ENCODE measurements around the gene CABP2.

CABP2 gene

GRCh38 chr11:67507242-67507863, 15.9 kb downstream of the CABP2 start:
- TF ChIP-seq TCF12 (IDR thresholded peaks at IDR 0.05; ENCODE audit: low read depth) (no peak), NFIC (IDR thresholded peaks at IDR 0.05) (peak; percentile 58; the same call in 1 of the 2 replicates), EP300 (IDR thresholded peaks at IDR 0.05; ENCODE audit: borderline replicate concordance) (no peak), EGR1 (IDR thresholded peaks at IDR 0.05) (no peak), MAX (IDR thresholded peaks at IDR 0.05) (no peak), CREB1 (IDR thresholded peaks at IDR 0.05; ENCODE audit: low read depth) (no peak), ZBTB7A (IDR thresholded peaks at IDR 0.05; ENCODE audit: low read depth) (no peak)

DNA sequence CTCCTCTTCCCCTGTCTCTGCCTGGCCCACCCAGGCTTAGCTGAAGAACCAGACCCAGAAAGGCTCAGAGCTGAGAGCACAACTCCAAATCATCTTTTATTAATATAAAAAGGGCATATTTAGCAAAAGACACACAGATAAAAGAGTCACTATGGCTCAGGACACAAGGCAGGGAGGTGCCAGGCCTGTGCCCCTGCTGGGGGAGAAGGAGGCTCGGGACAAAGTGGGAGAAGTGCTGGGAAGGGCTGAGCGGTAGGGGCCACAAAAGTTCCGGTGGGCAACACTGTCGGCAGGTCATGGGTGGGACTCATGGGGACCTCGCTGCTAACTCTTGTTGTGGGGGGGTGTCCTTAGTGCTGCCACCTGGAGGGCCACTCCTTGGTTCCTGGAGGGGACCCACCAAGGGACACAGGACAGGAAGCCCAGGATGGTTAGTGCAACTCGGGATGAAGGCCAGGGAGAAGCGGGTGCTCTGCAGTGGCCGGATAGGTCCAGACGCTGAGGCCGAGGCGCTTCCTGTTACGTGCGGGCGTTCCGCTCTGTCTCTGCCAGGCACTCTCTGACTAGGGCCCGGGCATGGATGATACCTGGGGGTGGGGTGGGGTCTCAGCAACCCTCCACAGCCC, 16.7 kb downstream of the CABP2 start:
- TF ChIP-seq FOXM1 (IDR thresholded peaks at IDR 0.05; ENCODE audit: borderline replicate concordance, low read depth) = no peak
- no peak for TF ChIP-seq ZBTB7A (IDR thresholded peaks at IDR 0.05; ENCODE audit: low read depth)
- TF ChIP-seq TEAD4 (IDR thresholded peaks at IDR 0.05) = no peak
- TF ChIP-seq NFIC (IDR thresholded peaks at IDR 0.05) = no peak
- TF ChIP-seq TAF1 (IDR thresholded peaks at IDR 0.05; ENCODE audit: low read depth) = no peak
- TF ChIP-seq, protein P1, sequence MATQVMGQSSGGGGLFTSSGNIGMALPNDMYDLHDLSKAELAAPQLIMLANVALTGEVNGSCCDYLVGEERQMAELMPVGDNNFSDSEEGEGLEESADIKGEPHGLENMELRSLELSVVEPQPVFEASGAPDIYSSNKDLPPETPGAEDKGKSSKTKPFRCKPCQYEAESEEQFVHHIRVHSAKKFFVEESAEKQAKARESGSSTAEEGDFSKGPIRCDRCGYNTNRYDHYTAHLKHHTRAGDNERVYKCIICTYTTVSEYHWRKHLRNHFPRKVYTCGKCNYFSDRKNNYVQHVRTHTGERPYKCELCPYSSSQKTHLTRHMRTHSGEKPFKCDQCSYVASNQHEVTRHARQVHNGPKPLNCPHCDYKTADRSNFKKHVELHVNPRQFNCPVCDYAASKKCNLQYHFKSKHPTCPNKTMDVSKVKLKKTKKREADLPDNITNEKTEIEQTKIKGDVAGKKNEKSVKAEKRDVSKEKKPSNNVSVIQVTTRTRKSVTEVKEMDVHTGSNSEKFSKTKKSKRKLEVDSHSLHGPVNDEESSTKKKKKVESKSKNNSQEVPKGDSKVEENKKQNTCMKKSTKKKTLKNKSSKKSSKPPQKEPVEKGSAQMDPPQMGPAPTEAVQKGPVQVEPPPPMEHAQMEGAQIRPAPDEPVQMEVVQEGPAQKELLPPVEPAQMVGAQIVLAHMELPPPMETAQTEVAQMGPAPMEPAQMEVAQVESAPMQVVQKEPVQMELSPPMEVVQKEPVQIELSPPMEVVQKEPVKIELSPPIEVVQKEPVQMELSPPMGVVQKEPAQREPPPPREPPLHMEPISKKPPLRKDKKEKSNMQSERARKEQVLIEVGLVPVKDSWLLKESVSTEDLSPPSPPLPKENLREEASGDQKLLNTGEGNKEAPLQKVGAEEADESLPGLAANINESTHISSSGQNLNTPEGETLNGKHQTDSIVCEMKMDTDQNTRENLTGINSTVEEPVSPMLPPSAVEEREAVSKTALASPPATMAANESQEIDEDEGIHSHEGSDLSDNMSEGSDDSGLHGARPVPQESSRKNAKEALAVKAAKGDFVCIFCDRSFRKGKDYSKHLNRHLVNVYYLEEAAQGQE (IDR thresholded peaks at IDR 0.05; ENCODE audit: low read depth) = no peak
- TF ChIP-seq, protein P2, sequence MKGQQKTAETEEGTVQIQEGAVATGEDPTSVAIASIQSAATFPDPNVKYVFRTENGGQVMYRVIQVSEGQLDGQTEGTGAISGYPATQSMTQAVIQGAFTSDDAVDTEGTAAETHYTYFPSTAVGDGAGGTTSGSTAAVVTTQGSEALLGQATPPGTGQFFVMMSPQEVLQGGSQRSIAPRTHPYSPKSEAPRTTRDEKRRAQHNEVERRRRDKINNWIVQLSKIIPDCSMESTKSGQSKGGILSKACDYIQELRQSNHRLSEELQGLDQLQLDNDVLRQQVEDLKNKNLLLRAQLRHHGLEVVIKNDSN (IDR thresholded peaks at IDR 0.05) = no peak
- no peak for TF ChIP-seq YY1 (IDR thresholded peaks at IDR 0.05; ENCODE audit: low read depth)
- TF ChIP-seq EP300 (IDR thresholded peaks at IDR 0.05; ENCODE audit: borderline replicate concordance) = no peak
- TF ChIP-seq EGR1 (IDR thresholded peaks at IDR 0.05) = no peak
- TF ChIP-seq RAD21 (IDR thresholded peaks at IDR 0.05; ENCODE audit: low read depth) = no peak
- TF ChIP-seq MAX (IDR thresholded peaks at IDR 0.05) = no peak
- no peak for TF ChIP-seq CREB1 (IDR thresholded peaks at IDR 0.05; ENCODE audit: low read depth)
- TF ChIP-seq CEBPB (IDR thresholded peaks at IDR 0.05) = no peak

GRCh38 chr11:67505605-67506396, 17.4 kb downstream of the CABP2 start:
- TF ChIP-seq YY1 (IDR thresholded peaks at IDR 0.05; ENCODE audit: low read depth) (peak; percentile 52; the same call in 1 of the 2 replicates), RAD21 (IDR thresholded peaks at IDR 0.05; ENCODE audit: low read depth) (peak; percentile 82), EP300 (IDR thresholded peaks at IDR 0.05; ENCODE audit: borderline replicate concordance) (peak; percentile 33; the same call in 1 of the 2 replicates), TCF12 (IDR thresholded peaks at IDR 0.05; ENCODE audit: low read depth) (peak; percentile 42; the same call in 1 of the 2 replicates), TEAD4 (IDR thresholded peaks at IDR 0.05) (0 out of 2 replicates have a peak, but pooled peaks have one; percentile 9), FOXM1 (IDR thresholded peaks at IDR 0.05; ENCODE audit: borderline replicate concordance, low read depth) (no peak), MAX (IDR thresholded peaks at IDR 0.05) (peak; percentile 74)
- TF ChIP-seq, protein P1 (IDR thresholded peaks at IDR 0.05; ENCODE audit: low read depth) = no peak

DNA sequence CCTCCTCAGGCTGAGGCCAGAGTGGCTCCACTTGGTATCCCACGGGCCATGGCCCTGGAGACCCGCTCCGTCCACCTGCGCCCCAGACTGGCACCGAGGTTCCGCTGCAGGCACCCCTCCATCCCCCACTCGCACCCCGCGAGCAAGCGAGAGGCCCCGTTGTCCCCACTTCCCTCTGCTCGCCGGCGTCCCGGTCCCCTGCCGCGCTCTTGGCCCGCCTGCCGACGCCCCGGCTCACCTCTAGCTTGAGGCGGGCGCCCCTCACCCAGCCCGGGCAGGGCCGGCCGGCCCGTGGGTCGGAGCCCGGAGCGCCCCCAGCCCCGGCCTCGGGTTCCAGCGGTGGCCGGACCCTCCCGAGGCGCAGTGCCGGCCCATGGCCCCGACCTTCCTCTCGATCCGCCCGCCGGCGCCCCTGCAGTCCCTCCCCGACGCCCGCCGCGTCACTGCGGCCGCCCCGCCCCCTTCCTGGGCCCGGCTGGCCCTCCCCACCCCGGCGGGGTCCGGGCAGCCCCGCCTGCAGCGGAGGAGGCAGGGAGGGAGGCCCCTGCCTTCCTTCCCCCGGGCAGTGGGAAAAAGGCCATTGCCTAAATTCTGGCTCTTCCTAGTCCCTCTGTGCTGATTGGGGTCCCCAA, 18.2 kb downstream of the CABP2 start, which contains the start of gene PITPNM1:
PITPNM1 (minus strand) TSS at position 414 of the 632 bp plus-strand sequence. CDS start 1,183 bp downstream, outside the sequence.
- peak; percentile 42; the same call in 1 of the 2 replicates for TF ChIP-seq ZBTB7A (IDR thresholded peaks at IDR 0.05; ENCODE audit: low read depth)
- TF ChIP-seq NFIC (IDR thresholded peaks at IDR 0.05) = no peak
